Effector CD8-positive, alpha-beta T cell (primary cell): ENCODE measurements around the gene BAD.

Experiments used
- DNase-seq: peaks from one replicate; lab custom pipeline; 2025; lab: John Stamatoyannopoulos, UW

Gene BAD

DNA sequence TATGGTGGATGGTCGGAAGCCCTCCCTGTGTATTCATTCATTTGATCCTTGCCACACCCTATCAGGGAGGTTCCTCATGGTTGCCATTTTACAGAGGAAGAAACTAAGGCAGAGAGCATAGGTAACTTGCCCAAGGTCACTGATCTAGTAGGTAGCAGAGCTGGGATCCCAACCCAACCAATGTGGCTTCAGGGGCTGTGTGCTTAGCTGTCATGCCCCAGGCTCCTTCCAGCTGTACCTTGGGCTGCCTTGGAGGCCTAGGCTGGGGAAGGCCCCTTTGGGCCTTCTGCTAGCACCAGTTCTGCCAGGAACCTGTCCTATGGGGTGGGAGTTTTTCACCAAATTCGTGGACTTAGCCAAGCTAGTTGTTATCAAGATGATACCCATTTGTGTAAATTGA is 8.6 kb downstream of the BAD start:
- no peak for DNase-seq

DNA sequence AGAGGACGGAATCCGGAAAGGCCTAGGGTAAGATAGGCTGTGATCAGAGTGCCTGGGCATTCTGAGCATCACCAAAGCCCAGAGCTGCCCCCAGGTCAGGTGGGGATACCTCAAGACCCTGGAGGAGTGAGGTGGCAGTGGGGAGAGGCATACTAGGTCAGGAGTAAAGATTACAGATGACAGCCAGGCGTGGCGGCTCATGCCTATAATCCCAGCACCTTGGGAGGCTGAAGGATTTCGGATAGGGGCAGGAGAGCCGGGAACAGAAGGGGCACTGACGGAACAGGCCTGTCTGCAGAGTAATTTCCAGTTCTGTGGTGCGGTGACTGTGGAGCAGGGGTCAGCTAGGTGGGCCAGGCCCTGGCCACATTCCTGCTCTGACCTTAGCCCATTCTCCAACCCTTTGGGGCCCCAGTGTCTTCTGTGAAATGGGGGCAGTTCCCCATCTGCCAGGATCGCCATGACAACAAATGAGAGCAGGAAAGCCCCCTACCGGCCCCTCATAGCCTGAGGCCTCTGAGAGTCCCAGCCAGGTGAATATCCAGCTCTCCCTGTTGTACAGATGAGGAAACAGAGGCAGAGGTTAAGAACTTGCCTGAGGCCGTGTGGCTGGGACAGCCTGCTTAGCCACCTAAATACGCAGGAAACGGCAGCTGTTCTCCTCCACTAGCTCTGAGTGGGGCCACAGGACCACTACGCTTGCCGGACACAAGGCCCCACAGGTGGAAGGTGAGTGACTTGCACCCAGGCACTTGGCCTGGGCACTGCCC is 9.2 kb downstream of the BAD start:
- no peak for DNase-seq

DNA sequence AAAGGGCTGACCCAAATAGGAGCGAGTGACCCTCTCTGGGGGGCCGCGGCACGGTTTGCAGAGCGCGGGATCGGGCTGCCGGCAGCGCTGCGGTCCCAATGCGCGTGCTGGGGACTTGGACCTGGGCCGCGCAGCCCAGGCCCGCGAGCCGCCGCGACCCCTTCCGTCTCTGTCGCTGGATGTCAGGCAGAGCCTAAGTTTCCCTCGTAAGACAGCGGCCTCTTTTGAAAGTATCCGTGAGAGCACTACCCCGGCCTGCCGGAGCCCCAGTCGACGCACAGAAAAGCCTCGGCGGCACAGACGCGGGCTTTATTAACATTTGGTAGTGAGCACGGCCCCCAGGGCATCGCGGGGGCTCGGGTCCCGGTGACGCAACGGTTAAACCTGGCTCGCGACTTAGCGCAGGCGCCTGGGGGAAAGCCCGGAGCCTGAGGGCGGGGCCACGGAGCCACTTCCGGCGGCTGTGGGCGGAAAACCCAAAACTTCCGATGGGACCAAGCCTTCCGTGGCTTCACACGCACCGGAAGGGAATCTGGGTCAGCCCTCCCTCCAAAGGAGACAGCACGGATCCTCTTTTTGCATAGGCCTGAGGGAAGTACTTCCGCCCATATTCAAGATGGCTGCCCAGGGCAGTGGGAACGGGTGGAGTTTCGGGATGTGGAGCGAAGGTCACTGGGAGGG is 14.8 kb downstream of the BAD start:
- DNase-seq, result peak; percentile 94

DNA sequence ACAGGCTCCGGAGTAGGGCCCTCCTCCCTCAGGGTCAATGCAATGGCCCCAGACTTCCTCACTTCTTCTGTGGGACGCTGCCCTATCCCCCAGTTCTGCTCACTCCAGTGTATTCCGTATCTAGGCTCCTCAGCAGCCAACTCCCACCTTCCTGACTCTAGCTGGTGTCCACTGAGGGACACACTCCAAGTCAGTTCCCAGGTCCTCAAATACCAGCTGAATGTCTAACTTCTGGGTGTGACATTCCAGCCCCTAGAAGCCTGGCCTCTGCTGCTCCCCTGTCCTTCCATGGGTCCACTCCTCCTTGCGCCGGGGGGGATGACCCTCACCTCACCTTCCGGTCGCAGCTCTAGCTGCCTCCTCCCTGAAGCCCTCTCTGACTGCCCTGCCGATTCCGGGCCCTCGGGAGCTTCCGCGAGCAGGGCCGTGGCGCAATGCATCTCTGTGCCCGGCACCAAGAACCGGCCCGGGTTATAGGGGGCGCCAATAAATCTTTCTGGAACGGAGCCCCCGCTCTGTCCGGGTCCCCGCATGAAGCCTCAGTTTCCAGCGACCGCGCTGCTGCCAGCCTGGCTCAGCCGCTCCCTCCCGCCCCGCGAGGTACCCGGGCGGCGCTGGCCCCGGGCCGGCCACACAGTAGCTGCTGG is 15.4 kb downstream of the BAD start:
- DNase-seq, result no peak

DNA sequence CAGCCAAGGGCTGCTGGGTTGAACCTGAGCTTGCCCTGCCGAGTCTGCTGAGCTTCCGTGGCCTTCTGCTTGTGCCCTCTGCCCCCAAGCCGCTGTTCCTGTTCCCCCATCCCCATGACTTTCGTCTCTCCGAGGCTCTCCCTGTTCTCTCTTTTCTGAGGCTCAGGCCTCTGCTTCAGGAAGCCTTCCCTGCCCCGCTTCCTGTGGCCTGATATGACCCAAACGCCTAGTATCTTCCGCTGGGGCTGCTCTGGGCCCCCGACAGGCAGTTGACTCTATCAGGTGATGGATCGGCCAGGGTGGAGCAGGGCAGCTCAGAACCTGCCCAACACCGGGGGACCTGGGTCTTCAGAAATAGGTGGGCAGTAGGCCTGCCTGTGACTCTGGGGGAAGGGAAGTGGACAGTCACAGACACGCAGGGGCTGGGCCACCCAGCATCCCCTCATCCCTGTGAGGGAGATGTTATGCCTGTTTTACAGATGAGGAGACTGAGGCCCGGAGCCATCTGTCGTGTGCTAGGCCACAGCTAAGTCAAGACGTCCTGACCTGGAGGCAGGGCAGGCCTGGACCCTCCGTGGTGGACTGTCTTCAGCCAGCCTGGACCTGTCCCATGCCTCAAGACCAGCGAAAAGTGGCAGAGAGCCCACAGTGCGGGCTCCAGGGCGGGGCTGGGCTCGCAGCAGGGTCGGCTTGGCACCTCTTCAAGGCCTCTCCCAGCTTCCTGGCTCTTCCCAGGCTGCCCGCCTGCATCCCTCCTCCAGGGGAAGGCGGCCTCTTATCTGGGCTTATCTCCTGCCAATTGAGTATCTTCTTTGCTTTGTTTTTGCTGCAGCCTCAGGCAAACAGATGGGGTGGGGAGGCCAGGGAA is 16.2 kb downstream of the BAD start:
- DNase-seq, result no peak

DNA sequence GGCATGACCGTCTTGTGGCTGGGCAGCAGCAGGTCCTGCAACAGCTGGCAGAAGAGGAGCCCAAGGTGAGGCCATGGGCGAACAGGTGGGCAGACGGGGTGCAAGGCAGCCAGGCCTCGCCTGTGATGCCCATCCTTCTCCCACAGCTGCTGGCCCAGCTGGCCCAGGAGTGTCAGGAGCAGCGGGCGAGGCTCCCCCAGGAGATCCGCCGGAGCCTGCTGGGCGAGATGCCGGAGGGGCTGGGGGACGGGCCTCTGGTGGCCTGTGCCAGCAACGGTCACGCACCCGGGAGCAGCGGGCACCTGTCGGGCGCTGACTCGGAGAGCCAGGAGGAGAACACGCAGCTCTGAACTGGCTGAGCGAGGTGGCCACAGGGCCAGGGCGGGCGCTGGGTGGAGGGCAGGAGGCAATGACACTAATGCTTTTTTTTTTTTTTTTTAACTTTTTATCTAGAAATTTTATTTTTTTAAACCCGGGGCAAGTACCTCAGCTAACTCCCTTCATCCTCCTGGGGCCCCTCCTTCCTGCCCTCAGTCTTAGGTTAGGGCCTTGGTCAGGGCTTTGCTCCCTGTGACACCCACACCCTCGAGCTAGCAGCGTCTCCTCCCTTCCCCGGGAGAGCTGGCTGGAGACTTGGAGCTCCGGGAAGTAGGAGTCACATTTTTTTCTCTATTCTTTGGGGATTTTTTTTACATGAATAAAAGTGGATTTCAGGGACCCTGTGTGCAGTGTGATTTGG is 17.1 kb downstream of the BAD start:
- DNase-seq, result no peak

DNA sequence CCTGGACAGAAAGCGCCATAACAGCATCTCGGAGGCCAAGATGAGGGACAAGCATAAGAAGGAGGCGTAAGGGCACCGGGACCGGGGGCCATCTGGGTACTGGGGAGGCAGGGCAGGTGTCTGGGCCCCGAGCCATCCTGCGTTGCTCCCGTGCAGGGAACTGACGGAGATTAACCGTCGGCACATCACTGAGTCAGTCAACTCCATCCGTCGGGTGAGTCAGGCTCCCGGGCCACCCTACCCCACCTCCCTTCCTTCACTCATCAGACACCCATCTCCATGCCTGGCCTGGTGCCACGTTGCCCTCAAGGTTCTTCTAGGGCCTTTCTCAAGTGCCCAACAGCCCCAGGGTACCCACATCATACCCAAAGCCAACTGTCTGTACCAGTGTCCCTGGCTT is 18.1 kb downstream of the BAD start:
- DNase-seq, result no peak

DNA sequence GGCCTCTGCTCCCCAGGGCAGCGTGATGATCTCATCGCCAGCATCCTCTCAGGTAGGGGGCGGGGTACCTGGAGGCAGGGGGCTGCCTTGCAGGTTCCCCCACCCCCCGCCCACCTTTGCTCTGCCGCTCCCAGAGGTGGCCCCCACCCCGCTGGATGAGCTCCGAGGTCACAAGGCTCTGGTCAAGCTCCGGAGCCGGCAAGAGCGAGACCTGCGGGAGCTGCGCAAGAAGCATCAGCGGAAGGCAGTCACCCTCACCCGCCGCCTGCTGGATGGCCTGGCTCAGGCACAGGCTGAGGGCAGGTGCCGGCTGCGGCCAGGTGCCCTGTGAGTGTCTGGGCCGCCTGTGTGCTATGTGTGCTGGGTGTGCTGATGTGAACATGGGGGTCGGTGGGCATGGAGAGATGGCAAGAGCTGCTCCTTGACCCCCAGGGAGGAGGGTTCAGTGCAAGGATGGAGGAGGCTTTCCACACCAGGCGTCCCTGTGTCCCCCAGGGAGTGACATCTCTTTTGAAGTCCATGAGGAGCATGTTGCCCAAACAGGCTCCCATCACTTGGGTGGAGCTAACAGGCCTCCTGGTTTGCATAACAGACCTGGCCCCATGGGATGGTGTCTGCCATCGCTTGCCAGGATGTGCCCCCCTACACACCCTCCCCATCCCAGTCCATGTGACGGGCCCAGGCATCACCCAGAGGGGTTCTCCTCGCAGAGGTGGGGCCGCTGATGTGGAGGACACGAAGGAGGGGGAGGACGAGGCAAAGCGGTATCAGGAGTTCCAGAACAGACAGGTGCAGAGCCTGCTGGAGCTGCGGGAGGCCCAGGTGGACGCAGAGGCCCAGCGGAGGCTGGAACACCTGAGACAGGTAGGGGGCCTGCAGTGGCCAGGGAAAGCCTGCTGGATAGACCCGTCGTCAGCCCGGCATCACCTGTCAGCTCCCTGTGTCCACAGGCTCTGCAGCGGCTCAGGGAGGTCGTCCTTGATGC is 19.0 kb downstream of the BAD start:
- no peak for DNase-seq

DNA sequence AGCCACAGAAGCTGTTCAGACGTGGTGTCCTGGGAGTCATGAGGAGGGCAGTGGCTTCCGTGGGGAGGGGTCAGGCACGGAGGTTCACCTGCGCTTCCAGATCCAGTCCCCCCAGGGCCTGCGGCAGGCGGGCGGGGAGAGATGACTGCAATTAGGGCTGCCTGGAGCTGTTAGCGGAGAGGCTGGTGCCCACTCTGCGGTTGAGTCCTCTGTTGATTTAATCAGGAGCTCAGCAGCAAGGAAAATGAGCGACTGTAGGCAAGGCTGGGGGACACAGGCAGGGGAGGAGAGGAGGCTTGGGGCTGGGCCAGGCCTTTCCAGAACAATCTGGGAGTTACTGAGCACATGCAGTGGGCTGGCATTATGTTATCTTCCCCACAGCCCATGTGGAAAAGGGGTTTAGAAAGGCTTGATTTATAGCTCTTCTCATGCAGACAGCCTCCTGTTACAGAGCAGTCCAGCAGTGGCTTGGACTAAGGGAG is 20.1 kb downstream of the BAD start:
- DNase-seq, result no peak

DNA sequence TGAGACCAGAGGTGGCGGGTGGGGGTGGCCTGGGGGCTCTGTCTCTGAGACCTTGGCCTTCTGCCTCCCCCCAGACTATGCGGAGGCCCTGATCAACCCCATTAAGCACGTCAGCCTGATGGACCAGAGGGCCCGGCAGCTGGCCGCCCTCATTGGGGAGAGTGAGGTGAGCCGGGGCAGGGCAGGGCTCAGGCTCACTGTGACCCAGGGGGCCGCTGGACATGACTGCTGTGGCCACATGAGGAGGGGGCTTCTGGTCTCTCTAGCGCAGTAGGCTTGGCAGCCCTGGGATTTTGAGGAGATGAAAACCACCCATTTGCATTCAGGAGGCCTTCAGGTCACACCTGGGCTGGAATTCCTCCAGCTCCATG is 20.5 kb downstream of the BAD start:
- no peak for DNase-seq

DNA sequence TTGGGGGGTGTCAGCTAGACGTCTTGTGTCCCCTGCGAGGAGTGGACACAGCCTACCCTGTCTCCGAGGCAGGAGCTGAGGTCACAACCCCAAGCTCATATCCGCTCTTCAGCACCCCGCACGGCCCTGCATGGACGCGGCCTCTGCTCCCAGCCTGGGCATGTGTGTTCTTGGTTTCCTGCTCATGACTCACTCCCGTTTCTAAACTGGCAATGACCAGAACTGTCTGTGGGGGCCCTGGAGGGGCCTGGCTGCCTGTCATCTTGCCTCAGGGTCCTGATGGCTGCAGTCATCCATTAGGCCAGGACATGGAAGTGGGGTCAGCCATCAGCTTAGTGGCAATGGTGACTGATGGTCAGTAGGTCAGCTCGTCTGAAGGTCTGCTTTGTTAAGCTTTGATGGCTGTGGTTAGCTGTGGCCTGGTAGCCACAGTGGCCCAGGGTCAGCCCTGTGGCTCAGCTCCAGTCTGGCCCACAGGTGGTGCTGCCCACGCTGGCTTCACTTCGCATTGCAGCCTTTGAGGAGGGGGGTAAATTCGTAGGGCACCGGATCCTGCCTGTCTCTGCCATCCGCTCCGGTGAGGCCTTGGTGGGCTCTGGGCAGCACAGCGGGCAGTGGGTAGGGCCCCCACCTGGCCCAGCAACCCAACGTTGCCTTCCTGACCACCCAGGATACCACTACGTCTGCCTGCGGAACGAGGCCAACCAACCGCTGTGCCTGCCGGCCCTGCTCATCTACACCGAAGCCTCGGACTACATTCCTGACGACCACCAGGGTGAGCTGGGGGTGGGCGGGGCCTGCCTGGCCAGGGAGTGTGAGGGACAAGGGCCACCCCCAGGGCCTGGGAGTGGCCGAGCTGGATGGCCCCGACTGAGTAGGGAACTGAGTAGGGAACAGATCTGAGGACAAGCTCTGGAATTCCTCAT is 21.2 kb downstream of the BAD start:
- DNase-seq, result no peak

DNA sequence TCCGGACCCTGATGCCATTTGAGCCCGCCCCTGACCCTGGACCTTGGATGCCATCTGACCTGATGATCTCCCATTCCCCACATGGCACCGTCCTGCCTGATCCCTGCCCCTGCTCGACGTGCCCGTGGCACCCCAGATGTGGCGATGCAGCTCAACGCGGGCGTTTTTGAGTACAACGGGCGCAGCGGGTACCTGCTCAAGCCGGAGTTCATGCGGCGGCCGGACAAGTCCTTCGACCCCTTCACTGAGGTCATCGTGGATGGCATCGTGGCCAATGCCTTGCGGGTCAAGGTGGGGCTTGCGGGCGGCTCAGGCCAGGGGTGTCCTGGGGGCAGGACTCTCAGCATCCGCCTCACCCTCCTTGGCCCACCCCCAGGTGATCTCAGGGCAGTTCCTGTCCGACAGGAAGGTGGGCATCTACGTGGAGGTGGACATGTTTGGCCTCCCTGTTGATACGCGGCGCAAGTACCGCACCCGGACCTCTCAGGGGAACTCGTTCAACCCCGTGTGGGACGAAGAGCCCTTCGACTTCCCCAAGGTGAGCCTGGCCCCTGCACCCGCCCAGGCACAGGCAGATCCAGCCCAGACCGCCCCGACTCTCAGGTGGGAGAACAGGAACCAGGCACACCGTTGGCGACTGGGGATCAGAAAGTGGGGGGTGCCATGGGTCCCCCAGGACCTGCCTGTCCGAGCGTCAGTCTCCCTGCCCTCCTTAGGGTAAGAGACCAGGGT is 22.0 kb downstream of the BAD start:
- no peak for DNase-seq

DNA sequence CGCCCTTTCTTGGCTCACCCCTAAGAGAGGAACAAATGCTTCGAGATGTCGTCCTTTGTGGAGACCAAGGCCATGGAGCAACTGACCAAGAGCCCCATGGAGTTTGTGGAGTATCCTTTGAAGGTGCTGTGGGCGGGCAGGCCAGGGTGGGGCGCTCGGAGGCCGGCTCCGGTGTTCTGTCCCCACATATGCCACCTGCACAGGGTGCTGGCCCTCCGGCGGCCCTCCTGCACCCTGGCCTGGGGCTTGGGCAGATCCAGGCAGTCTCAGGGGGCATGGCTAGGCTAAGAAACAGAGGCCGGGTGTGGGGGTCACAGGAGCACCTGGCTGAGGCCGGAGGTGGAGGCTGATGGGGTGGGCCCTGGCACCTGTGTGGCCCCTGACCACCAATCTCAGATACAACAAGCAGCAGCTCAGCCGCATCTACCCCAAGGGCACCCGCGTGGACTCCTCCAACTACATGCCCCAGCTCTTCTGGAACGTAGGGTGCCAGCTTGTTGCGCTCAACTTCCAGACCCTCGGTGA is 22.8 kb downstream of the BAD start:
- no peak for DNase-seq

DNA sequence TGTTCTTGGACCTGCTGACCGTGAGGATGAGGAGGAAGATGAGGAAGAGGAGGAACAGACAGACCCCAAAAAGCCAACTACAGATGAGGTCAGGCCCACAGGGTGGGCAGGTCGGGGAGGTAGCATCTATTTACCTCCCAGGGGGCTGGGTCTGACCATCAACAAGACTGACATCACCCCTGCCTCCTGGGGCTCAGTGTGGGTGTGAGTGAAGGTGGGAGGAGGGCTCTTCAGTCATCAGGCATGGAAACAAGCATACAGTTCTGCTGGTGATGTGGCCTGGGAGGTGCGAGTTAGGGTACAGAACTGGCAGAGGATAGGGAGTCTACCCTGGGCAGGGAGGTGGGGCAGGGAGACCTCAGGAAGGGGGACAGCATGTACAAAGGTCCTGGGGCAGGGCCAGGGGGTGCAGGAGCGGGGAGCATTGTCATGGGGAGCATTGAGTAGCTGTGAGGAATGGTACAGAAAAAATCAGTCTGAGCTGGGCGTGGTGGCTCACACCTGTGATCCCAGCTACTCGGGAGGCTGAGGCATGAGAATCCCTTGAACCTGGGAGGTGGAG is 24.2 kb downstream of the BAD start:
- DNase-seq, result no peak

DNA sequence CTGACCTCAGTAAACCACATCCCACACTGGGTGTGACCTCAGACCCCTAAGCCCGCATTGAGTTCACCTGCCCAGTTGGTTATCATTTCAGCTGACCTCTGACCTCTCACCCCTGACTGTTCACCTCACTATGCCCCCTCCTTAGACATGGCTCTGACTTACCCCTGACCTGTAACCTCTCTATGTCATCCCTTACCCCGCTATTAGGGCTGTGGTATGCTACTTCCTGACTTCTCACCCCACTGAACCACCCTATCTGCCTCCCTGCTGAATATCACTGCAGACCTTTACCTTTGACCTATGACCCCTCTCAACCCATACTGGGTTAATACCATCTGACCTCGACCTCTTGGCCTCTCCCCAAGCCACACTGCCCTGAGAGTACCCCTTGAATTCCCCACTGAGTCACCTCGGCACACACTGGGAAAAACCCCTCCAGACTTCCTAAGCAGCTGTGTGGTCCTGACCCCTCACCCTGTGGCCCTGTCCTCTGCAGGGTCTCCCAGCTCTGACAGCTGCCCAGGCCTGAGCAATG is 24.9 kb downstream of the BAD start:
- DNase-seq, result no peak

DNA sequence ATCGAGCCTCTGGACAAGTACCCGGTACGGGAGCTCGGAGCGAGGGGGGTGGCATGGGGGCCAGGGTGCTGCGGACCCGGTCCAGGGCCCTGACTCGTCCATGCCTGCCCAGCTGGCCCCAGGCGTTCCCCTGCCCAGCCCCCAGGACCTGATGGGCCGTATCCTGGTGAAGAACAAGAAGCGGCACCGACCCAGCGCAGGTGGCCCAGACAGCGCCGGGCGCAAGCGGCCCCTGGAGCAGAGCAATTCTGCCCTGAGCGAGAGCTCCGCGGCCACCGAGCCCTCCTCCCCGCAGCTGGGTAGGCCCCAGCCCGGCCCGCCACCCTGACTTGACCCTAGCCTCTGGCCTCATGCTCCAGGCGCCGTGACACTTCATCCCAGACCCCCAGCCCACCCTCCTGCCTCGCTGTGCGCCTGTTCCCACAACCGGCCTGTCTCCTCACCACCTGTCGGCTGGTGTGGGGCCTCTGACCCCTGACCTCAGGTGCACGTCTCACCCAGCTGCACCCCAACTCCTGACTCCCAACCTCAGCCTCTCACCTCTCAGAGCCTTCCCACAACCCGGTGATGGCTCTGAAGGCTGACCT is 25.4 kb downstream of the BAD start:
- no peak for DNase-seq

DNA sequence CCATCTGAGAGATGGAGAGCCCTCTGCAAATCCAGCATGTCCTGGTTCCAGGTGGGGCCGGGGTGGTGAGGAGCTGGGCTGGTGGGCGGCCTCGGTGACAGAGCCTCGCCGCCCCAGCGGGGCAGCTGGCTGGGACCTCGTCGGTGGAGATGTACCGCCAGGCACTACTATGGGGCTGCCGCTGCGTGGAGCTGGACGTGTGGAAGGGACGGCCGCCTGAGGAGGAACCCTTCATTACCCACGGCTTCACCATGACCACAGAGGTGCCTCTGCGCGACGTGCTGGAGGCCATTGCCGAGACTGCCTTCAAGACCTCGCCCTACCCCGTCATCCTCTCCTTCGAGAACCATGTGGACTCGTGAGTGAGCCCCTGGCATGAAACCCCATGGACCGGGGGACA is 26.1 kb downstream of the BAD start:
- no peak for DNase-seq
